HCT116 (cell line): ENCODE measurements around the gene HOXB8. TPM values are rescaled to one million over a fixed set of nuclear protein-coding genes. Genes with fewer than 3 reads are reported as not detected.
A peak's percentile ranks its signal among the peaks of the same experiment; 100 is the strongest.

Source experiments
- ATAC-seq: fragments of 200-7000 bp; cut with Tn5 transposase; 2 replicates; pipeline ENCODE4 v1.9.1; 2020; ENCODE audit warnings: mild to moderate bottlenecking, moderate library complexity
- Bru-seq: library from RNA; stranded (reverse); fragments of 400-500 nt; gene quantifications from one replicate; lab custom pipeline; 2021; lab: Mats Ljungman, UMichigan
- BruChase-seq, 2 experiments: library from RNA; stranded (reverse); fragments of 400-500 nt; gene quantifications; one replicate each; lab custom pipeline; 2021; lab: Mats Ljungman, UMichigan
- BruUV-seq: library from RNA; stranded (reverse); fragments of 400-500 nt; replicated peaks from 2 replicates; lab custom pipeline; 2021; lab: Mats Ljungman, UMichigan
- CTCF ChIA-PET: fragments of 300-600 bp; sonication (Branson Sonifier 250); formaldehyde crosslinking; loops from one replicate; lab custom pipeline; 2021; ENCODE audit warnings: antibody characterized with exemption; lab: Charles Lee
- POLR2A ChIA-PET: fragments of 300-600, 350-600 bp; sonication (Branson Sonifier 250); formaldehyde crosslinking; loops from one replicate; lab custom pipeline; 2021; ENCODE audit warnings: antibody characterized with exemption; lab: Charles Lee
- RAD21 ChIA-PET, 2 experiments: fragments of 300-600 bp; sonication (Branson Sonifier 250); formaldehyde crosslinking; loops; one replicate each; lab custom pipeline; 2023; ENCODE audit warnings: low total read pairs in 2 of 2; ENCODE audit not compliant: uncharacterized antibody in 2 of 2, unreplicated experiment in 2 of 2, low non-redundant PET in 1 of 2; lab: Charles Lee
- DNase-seq: peaks from one replicate; pipeline ENCODE4 v3.0.0-alpha.2; 2010; ENCODE audit warnings: low read depth, low spot score
- H2AFZ ChIP-seq: fragments of 200-600 bp; shearing (Covaris generic), sonication (generic); 2 replicates; pipeline ENCODE4 v1.6.1; 2017; ENCODE audit warnings: low read depth, mixed run types, mixed read lengths, antibody characterized with exemption, low read length; ENCODE audit not compliant: poor library complexity, severe bottlenecking
- H3K27ac ChIP-seq: 2 replicates; pipeline ENCODE4 v1.5.1; 2012; ENCODE audit warnings: low read depth, low read length
- H3K27me3 ChIP-seq: fragments of 200-600 bp; sonication (generic); 2 replicates; pipeline ENCODE4 v1.6.1; 2016; ENCODE audit warnings: mixed run types, low read length, mixed read lengths; ENCODE audit not compliant: insufficient read depth
- H3K36me3 ChIP-seq, 2 experiments: fragments of 200-500 bp in 1 of 2; fragments of 200-600 bp in 1 of 2; sonication (Bioruptor generic) in 1 of 2; sonication (generic) in 1 of 2; 2 replicates each; pipeline versions ENCODE4 v1.5.1 to v1.6.1; 2014 to 2016; ENCODE audit warnings: low read length in 2 of 2, inconsistent platforms in 1 of 2, mixed read lengths in 1 of 2, mixed run types in 1 of 2; ENCODE audit not compliant: insufficient read depth in 2 of 2, control insufficient read depth in 1 of 2
- H3K4me1 ChIP-seq, 2 experiments: fragments of 200-600 bp in 1 of 2; sonication (generic) in 1 of 2; 2 replicates each; pipeline versions ENCODE4 v1.5.1 to v1.6.1; 2012 to 2017; ENCODE audit warnings: low read length in 2 of 2, inconsistent platforms in 1 of 2, mild to moderate bottlenecking in 1 of 2, mixed read lengths in 1 of 2, mixed run types in 1 of 2, moderate library complexity in 1 of 2; ENCODE audit not compliant: insufficient read depth in 2 of 2, control insufficient read depth in 1 of 2
- H3K4me2 ChIP-seq: fragments of 200-600 bp; sonication (generic); 2 replicates; pipeline ENCODE4 v1.6.1; 2017; ENCODE audit warnings: mixed run types, low read length, mixed read lengths
- H3K4me3 ChIP-seq, 2 experiments: fragments of 200-600 bp in 1 of 2; sonication (generic) in 1 of 2; replicated peaks in 1 of 2; 2 replicates each; pipeline ENCODE4 v1.5.1; 2011 to 2016; ENCODE audit warnings: low read length in 2 of 2, control low read depth in 1 of 2, low read depth in 1 of 2, mild to moderate bottlenecking in 1 of 2, mixed read lengths in 1 of 2, mixed run types in 1 of 2
- H3K79me2 ChIP-seq: fragments of 200-600 bp; sonication (generic); 2 replicates; pipeline ENCODE4 v1.6.1; 2017; ENCODE audit warnings: mild to moderate bottlenecking, mixed run types, low read length, moderate library complexity, mixed read lengths; ENCODE audit not compliant: insufficient read depth
- H3K9ac ChIP-seq: fragments of 200-600 bp; sonication (generic); 2 replicates; pipeline ENCODE4 v1.6.1; 2016; ENCODE audit warnings: low read length, mixed read lengths
- H3K9me2 ChIP-seq: fragments of 200-600 bp; sonication (generic), shearing (Covaris generic); 2 replicates; pipeline ENCODE4 v1.6.1; 2017; ENCODE audit warnings: mixed run types, mild to moderate bottlenecking, moderate library complexity; ENCODE audit not compliant: insufficient read depth
- H3K9me3 ChIP-seq, 2 experiments: fragments of 200-500 bp in 1 of 2; fragments of 200-600 bp in 1 of 2; sonication (Bioruptor generic) in 1 of 2; sonication (generic) in 1 of 2; 2 replicates each; pipeline ENCODE4 v1.6.1; 2014 to 2017; ENCODE audit warnings: low read length in 2 of 2, mixed read lengths in 2 of 2, inconsistent platforms in 1 of 2, low read depth in 1 of 2, mild to moderate bottlenecking in 1 of 2, mixed run types in 1 of 2, moderate library complexity in 1 of 2; ENCODE audit not compliant: control insufficient read depth in 1 of 2, insufficient read depth in 1 of 2
- H4K20me1 ChIP-seq: fragments of 200-600 bp; sonication (generic), shearing (Covaris generic); 2 replicates; pipeline ENCODE4 v1.6.1; 2017; ENCODE audit warnings: mixed run types, mild to moderate bottlenecking, moderate library complexity; ENCODE audit not compliant: insufficient read depth
- CBX3 ChIP-seq: IDR thresholded peaks from 2 replicates; pipeline ENCODE4 v1.6.1; 2012; ENCODE audit warnings: low read depth
- EZH2 ChIP-seq: fragments of 200-600 bp; sonication (generic); IDR thresholded peaks from 2 replicates; pipeline ENCODE4 v1.6.1; 2017; ENCODE audit warnings: antibody characterized with exemption, mixed run types
- EZH2phosphoT487 ChIP-seq: fragments of 200-600 bp; IDR thresholded peaks from 2 replicates; pipeline ENCODE4 v1.6.1; 2018; ENCODE audit warnings: antibody characterized with exemption, borderline replicate concordance
- JUND ChIP-seq: IDR thresholded peaks from 2 replicates; pipeline ENCODE4 v1.6.1; 2012
- SIN3A ChIP-seq: IDR thresholded peaks from 2 replicates; pipeline ENCODE4 v1.6.1; 2012; ENCODE audit warnings: low read depth
- SP1 ChIP-seq: IDR thresholded peaks from 2 replicates; pipeline ENCODE4 v1.6.1; 2012; ENCODE audit warnings: low read depth
- intact Hi-C: fragments of 100-400 bp; cut with micrococcal nuclease; formaldehyde crosslinking; loops from 2 replicates; pipeline ENCODE4 v1.10.0; 2022
- long read RNA-seq: library from polyadenylated mRNA; unstranded; transcript quantifications from one replicate; pipeline ENCODE4 v2.0.0, GENCODE V29; 2021; ENCODE audit not compliant: unreplicated experiment
- polyA plus RNA-seq: library from polyadenylated mRNA; unstranded; fragments of >200 nt; gene quantifications from 2 replicates; pipeline ENCODE4 v1.2.1, GENCODE V29; 2012; ENCODE audit warnings: missing spikeins
- total RNA-seq: library from RNA; stranded (reverse); gene quantifications from one replicate; pipeline ENCODE4 v1.2.1, GENCODE V29; 2021; ENCODE audit not compliant: unreplicated experiment
- TF ChIP-seq, protein P1 (sequence below), 3 experiments: fragments of 200-600 bp in 1 of 3; sonication (generic) in 1 of 3; IDR thresholded peaks in 2 of 3; conservative IDR thresholded peaks in 1 of 3; 2 replicates each; pipeline ENCODE4 v1.5.1; 2012 to 2017; ENCODE audit warnings: low read depth in 2 of 3, low read length in 2 of 3, antibody characterized with exemption in 1 of 3, borderline replicate concordance in 1 of 3, control low read depth in 1 of 3, mild to moderate bottlenecking in 1 of 3, mixed read lengths in 1 of 3, mixed run types in 1 of 3, moderate library complexity in 1 of 3; ENCODE audit not compliant: insufficient read depth in 1 of 3
- TF ChIP-seq, protein P2 (sequence below): IDR thresholded peaks from 2 replicates; pipeline ENCODE4 v1.6.1; 2012
- TF ChIP-seq, protein P3 (sequence below): IDR thresholded peaks from 2 replicates; pipeline ENCODE4 v1.6.1; 2012

The HOXB8 gene
- 44.7 TPM for total RNA-seq
- 15.4 and 23.9 TPM in 2 replicates for polyA plus RNA-seq
- Bru-seq, nascent RNA = percentile 78 among the genes with signal in this experiment
- percentile 84 among the genes with signal in this experiment for BruChase-seq, experiment 1, labeled RNA remaining after a 6-hour chase
- percentile 96 among the genes with signal in this experiment for BruChase-seq, experiment 2, labeled RNA remaining after a 2-hour chase
- long read RNA-seq, partial matches to known transcripts = 0 of 4 reads
- long read RNA-seq, other reads (novel, unspliced or antisense) = 2 of 4 reads

DNA sequence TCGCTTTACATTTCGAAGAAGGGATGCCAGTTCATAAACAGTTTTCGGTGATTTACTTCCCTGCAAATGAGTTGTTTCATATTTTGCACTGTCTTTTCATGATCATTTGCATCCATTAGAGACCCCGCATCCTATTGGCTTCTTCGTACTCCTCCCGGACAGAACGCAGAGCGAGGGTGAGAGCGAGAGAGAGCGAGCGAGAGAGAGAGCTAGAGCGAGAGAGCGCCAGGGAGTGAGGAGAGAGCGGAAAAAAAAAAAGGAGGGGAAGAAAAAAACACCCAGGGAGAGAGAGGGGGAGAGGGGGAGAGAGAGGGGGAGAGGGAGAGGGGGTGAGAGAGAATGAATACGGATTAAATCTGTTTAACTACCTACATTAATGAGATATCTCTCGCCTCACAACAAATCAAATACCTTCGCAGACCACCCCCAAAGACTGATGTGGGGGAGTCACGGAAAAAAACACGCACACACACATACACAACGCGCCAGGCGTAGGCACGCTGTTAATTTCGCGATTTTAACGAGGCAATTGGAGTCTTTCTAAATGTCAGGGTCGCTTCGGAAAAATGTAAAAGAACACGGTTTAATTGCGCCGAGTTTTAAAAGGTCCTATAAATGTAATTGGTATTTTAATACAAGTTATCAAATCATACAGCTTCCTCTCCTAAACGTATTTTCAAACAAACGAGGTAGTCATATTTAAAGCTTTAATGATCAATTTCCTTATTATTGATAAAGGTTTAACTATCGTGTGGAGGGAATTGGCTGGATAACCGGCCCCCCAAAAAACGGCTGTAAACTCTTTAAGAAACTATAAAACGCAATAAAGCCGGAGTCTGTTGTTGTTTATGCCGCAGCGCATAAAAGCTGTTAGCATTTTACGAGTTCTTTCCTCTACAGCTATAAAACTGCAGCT lies at the start of gene HOXB8:
Gene HOXB8, minus strand, starts transcription at position 246 of the 916 bp plus-strand sequence. CDS start 588 bp downstream, outside the sequence.
- H4K20me1 ChIP-seq = no peaks in the 10 kb centered on the region
- no peaks in the 10 kb centered on the region for H3K27me3 ChIP-seq
- ATAC-seq (no peak), DNase-seq (no peak)
- peaks cover 71% of the 10 kb centered on the region for H3K79me2 ChIP-seq
- peak within 1 kb of the TSS; percentile 97 for H3K9ac ChIP-seq
- H3K36me3 ChIP-seq = no peaks in the 10 kb centered on the region
- no peak for TF ChIP-seq EZH2phosphoT487
- no peak for TF ChIP-seq SIN3A
- TF ChIP-seq, protein P1, sequence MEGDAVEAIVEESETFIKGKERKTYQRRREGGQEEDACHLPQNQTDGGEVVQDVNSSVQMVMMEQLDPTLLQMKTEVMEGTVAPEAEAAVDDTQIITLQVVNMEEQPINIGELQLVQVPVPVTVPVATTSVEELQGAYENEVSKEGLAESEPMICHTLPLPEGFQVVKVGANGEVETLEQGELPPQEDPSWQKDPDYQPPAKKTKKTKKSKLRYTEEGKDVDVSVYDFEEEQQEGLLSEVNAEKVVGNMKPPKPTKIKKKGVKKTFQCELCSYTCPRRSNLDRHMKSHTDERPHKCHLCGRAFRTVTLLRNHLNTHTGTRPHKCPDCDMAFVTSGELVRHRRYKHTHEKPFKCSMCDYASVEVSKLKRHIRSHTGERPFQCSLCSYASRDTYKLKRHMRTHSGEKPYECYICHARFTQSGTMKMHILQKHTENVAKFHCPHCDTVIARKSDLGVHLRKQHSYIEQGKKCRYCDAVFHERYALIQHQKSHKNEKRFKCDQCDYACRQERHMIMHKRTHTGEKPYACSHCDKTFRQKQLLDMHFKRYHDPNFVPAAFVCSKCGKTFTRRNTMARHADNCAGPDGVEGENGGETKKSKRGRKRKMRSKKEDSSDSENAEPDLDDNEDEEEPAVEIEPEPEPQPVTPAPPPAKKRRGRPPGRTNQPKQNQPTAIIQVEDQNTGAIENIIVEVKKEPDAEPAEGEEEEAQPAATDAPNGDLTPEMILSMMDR (IDR thresholded peaks at IDR 0.05 in 2 of 3, conservative IDR thresholded peaks at IDR 0.05 in 1 of 3; ENCODE audit: borderline replicate concordance in 1 of 3, insufficient read depth in 1 of 3, low read depth in 2 of 3, low read length in 2 of 3) = no peak
- TF ChIP-seq JUND = no peak
- TF ChIP-seq CBX3 = no peak
- TF ChIP-seq EZH2 = no peak
- TF ChIP-seq, protein P2, sequence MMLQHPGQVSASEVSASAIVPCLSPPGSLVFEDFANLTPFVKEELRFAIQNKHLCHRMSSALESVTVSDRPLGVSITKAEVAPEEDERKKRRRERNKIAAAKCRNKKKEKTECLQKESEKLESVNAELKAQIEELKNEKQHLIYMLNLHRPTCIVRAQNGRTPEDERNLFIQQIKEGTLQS = no peak
- TF ChIP-seq SP1 = peak; percentile 20; the same call in 1 of the 2 replicates
- TF ChIP-seq, protein P3, sequence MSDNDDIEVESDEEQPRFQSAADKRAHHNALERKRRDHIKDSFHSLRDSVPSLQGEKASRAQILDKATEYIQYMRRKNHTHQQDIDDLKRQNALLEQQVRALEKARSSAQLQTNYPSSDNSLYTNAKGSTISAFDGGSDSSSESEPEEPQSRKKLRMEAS = no peak
- ChIA-PET RAD21 (interaction anchor here in 1 of 2 experiments (0.6 kb wide), 1 partner anchor 192 kb away, joined by 3 read pairs; no protein-coding TSS in a partner anchor), POLR2A (interaction anchor here (0.6 to 1.4 kb wide), 9 partner anchors 9 to 590 kb away, joined by 3 to 8 read pairs (median 3); no protein-coding TSS in a partner anchor), CTCF (interaction anchor here (0.6 to 3.7 kb wide), 13 partner anchors 7 to 590 kb away, joined by 3 to 13 read pairs (median 4); no protein-coding TSS in a partner anchor)
- H3K9me2 ChIP-seq = no peaks in the 10 kb centered on the region
- no peak within 1 kb of the TSS for H2AFZ ChIP-seq
- peak within 1 kb of the TSS; percentile 88 for H3K27ac ChIP-seq
- H3K4me3 ChIP-seq = peak within 1 kb of the TSS; percentile 80 to 90
- H3K4me2 ChIP-seq = peak within 1 kb of the TSS; percentile 95
- BruUV-seq = TSS peak; percentile 40
- peaks cover 8 to 51% of the 10 kb centered on the region in 2 experiments; a peak in 3 of 4 replicates for H3K4me1 ChIP-seq
- H3K9me3 ChIP-seq = no peaks in the 10 kb centered on the region
- intact Hi-C loops = loop anchor here (5.0 to 10.0 kb wide), 2 partner anchors 131 to 263 kb away; no protein-coding TSS in a partner anchor
